Measurements from ENCODE around the gene UBAP2. TPM values are rescaled to one million over a fixed set of nuclear protein-coding genes. Genes with fewer than 3 reads are reported as not detected.

The UBAP2 gene
- total RNA-seq, 3 donors from 2014 or later: 21.8 to 32.1 (median 29.8) TPM

DNA sequence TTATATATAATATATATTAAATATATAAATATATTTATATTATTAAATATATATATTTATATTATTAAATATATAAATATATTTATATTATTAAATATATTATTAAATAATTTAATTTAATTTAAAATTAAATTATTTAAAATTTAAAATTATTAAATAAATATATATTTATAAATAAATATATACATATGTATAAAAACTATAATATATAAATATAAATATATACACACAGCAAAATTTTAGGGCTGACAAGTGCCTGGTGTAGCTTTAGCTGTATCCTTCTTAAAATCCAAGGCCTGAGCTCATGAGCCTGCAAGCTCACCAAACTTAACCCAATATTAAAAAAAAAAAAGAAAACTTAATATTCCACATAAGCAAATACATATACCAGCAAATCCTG is 53.2 kb downstream of the UBAP2 start:
- Histone ChIP-seq H3K27me3 (no peaks in the 10 kb centered on the region), H3K27ac (no peak overlapping the region), H3K9me3 (no peaks in the 10 kb centered on the region), H3K4me1 (no peaks in the 10 kb centered on the region), H3K4me3 (no peak overlapping the region), H3K36me3 (no peaks in the 10 kb centered on the region)
- intact Hi-C loops (cut with DNase I; ENCODE audit: low total_unique reads): no loop called here
- TF ChIP-seq POLR2A (IDR thresholded peaks at IDR 0.05): no peak
- TF ChIP-seq POLR2AphosphoS5 (IDR thresholded peaks at IDR 0.05): no peak
- DNase-seq (ENCODE audit: low spot score in 2 of 2): no peak

GRCh38 chr9:33993104-33993503 is 55.6 kb downstream of the UBAP2 start:
- no peak for TF ChIP-seq POLR2AphosphoS5 (IDR thresholded peaks at IDR 0.05)
- TF ChIP-seq POLR2A (IDR thresholded peaks at IDR 0.05): no peak
- TF ChIP-seq, protein P1, sequence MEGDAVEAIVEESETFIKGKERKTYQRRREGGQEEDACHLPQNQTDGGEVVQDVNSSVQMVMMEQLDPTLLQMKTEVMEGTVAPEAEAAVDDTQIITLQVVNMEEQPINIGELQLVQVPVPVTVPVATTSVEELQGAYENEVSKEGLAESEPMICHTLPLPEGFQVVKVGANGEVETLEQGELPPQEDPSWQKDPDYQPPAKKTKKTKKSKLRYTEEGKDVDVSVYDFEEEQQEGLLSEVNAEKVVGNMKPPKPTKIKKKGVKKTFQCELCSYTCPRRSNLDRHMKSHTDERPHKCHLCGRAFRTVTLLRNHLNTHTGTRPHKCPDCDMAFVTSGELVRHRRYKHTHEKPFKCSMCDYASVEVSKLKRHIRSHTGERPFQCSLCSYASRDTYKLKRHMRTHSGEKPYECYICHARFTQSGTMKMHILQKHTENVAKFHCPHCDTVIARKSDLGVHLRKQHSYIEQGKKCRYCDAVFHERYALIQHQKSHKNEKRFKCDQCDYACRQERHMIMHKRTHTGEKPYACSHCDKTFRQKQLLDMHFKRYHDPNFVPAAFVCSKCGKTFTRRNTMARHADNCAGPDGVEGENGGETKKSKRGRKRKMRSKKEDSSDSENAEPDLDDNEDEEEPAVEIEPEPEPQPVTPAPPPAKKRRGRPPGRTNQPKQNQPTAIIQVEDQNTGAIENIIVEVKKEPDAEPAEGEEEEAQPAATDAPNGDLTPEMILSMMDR (IDR thresholded peaks at IDR 0.05): no peak
- Histone ChIP-seq H3K27ac (no peak overlapping the region), H3K27me3 (no peaks in the 10 kb centered on the region), H3K4me1 (no peaks in the 10 kb centered on the region), H3K4me3 (no peak overlapping the region), H3K9me3 (no peaks in the 10 kb centered on the region), H3K36me3 (no peaks in the 10 kb centered on the region)
- no peak for DNase-seq (ENCODE audit: low spot score in 2 of 2)
- intact Hi-C loops (cut with DNase I; ENCODE audit: low total_unique reads): no loop called here

- intact Hi-C loops (cut with DNase I; ENCODE audit: low total_unique reads): no loop called here
Observed at GRCh38 chr9:33992632-33993031, 56.1 kb downstream of the UBAP2 start.

DNA sequence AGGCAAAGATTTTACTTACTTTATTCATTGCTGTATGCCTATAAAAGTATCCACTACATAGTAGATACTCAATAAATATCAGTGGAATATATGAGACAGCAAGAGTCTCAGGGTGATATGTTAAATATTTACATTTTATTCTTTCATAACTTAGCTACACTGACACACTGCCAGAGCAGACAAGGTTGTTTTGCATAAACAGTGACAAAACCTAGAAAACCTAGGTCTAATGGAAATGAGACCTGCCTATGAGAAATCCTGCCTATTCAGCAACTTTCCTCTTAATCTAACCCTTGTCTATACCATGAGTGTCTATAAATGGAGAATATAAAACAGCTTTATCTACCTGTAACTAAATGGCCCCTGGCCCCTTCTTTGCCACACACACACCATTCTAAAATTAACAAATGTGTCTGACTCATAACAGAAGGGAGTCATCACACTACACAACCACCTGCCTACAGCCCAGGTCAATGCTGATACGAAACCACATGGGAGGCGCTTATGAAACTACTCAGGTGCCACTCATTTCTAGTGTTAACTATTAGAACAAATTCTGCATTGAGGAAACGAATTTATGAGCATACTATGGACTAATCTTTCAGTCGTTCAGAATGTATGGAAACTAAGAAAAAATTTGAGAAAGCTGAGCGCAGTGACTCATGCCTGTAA is 60.3 kb downstream of the UBAP2 start:
- Histone ChIP-seq H3K36me3 (no peaks in the 10 kb centered on the region), H3K27me3 (no peaks in the 10 kb centered on the region), H3K4me1 (no peaks in the 10 kb centered on the region), H3K4me3 (no peak overlapping the region), H3K27ac (no peak overlapping the region), H3K9me3 (no peaks in the 10 kb centered on the region)
- no peak for DNase-seq (ENCODE audit: low spot score in 2 of 2)
- no peak for TF ChIP-seq POLR2A (IDR thresholded peaks at IDR 0.05)
- TF ChIP-seq POLR2AphosphoS5 (IDR thresholded peaks at IDR 0.05): no peak
- TF ChIP-seq, protein P1 (IDR thresholded peaks at IDR 0.05): no peak
- intact Hi-C loops (cut with DNase I; ENCODE audit: low total_unique reads): loop anchor here (10.0 kb wide), 1 partner anchor 204 kb away; no protein-coding TSS in a partner anchor

More at GRCh38 chr9:33992632-33993031, 56.1 kb downstream of the UBAP2 start:
- H3K9me3 ChIP-seq: no peaks in the 10 kb centered on the region
- H3K27me3 ChIP-seq: no peaks in the 10 kb centered on the region
- no peaks in the 10 kb centered on the region for H3K36me3 ChIP-seq
- DNase-seq (ENCODE audit: low spot score in 2 of 2): no peak
- no peak overlapping the region for H3K27ac ChIP-seq
- no peak overlapping the region for H3K4me3 ChIP-seq
- no peak for TF ChIP-seq POLR2A (IDR thresholded peaks at IDR 0.05)
- TF ChIP-seq, protein P1 (IDR thresholded peaks at IDR 0.05): no peak
- H3K4me1 ChIP-seq: no peaks in the 10 kb centered on the region

DNA sequence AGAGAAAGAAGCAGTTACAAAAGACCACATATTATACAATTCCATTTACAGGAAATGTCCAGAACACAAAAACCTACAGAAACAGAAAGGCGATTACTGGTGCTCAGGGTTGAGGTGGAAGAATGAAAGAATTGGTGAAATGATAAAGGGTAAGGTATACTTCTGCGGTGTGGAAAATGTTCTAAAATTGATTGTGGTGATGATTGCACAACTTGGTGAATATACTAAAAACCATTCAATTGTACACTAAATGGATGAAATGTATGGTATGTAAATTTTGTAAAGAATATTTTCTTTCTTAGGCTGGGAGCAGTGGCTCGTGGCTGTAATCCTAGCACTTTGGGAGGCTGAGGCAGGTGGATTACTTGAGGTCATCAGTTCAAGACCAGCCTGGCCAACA is 72.3 kb downstream of the UBAP2 start:
- no peak overlapping the region for H3K4me3 ChIP-seq
- intact Hi-C loops (cut with DNase I; ENCODE audit: low total_unique reads): no loop called here
- H3K4me1 ChIP-seq: no peaks in the 10 kb centered on the region
- no peaks in the 10 kb centered on the region for H3K27me3 ChIP-seq
- no peak overlapping the region for H3K27ac ChIP-seq
- no peak for DNase-seq (ENCODE audit: low spot score in 2 of 2)
- TF ChIP-seq POLR2AphosphoS5 (IDR thresholded peaks at IDR 0.05) (no peak), POLR2A (IDR thresholded peaks at IDR 0.05) (no peak)
- TF ChIP-seq, protein P1 (IDR thresholded peaks at IDR 0.05): no peak
- no peaks in the 10 kb centered on the region for H3K9me3 ChIP-seq
- H3K36me3 ChIP-seq: no peaks in the 10 kb centered on the region

Measured in breast epithelium (tissue), 4 donors.